Erythroblast (primary cell): Measurements from ENCODE around the gene NOP56.

Experiments
- GATA1 ChIP-seq: IDR thresholded peaks from 2 replicates; pipeline ENCODE4 v1.6.1; 2011; ENCODE audit warnings: low read depth, mild to moderate bottlenecking, control low read depth, low read length, moderate library complexity
- POLR2A ChIP-seq: IDR thresholded peaks from 2 replicates; pipeline ENCODE4 v1.6.1; 2011; ENCODE audit warnings: mild to moderate bottlenecking, low read length

DNA sequence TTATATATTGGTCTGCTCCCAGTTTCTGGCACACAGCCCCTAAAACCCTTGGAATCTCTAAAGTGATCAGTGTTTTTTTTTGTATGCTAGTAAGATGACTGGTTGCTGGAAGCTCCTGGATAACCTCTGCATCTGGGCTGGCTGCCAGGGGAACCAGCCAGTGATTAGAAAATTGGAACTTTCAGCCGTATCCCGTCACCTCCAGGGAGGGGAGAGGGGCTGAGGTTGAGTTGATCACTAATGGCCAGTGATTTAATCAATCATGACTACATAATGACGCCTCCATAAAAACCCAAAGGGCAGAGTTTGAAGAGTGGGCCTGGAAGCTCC lies 48.0 kb upstream of the NOP56 start:
- TF ChIP-seq POLR2A (no peak), GATA1 (no peak)
